HEK293 (cell line): ENCODE measurements around the gene B9D1.

Experiments used
- CTCF ChIA-PET: fragments of 350-600 bp; formaldehyde crosslinking; extraction: SDS; loops from one replicate; lab custom pipeline; 2021; ENCODE audit warnings: antibody characterized with exemption; lab: Yijun Ruan, JAX
- POLR2A ChIA-PET: fragments of 300-600 bp; formaldehyde crosslinking; extraction: SDS; loops from one replicate; lab custom pipeline; 2020; ENCODE audit warnings: antibody characterized with exemption, inconsistent platforms; lab: Yijun Ruan, JAX
- H3K27ac ChIP-seq: fragments of 200-500 bp; sonication (Bioruptor generic); 2 replicates; pipeline ENCODE4 v1.5.1; 2014; ENCODE audit warnings: low read depth, low read length, control low read depth, inconsistent platforms; ENCODE audit errors: extremely low read depth
- H3K36me3 ChIP-seq, 2 experiments: fragments of 200-500 bp in 1 of 2; sonication (Bioruptor generic) in 1 of 2; 1 replicate in 1 of 2; 2 replicates in 1 of 2; pipeline ENCODE4 v1.5.1; 2014 to 2017; ENCODE audit warnings: inconsistent platforms in 2 of 2, low read length in 2 of 2; ENCODE audit not compliant: control insufficient read depth in 2 of 2, insufficient read depth in 1 of 2
- H3K4me1 ChIP-seq: fragments of 200-500 bp; sonication (Bioruptor generic); 2 replicates; pipeline ENCODE4 v1.5.1; 2014; ENCODE audit warnings: mild to moderate bottlenecking, low read length, inconsistent platforms; ENCODE audit not compliant: control insufficient read depth, insufficient read depth
- H3K4me3 ChIP-seq: 2 replicates; pipeline ENCODE4 v1.5.1; 2011; ENCODE audit warnings: low read depth, mild to moderate bottlenecking, control low read depth, low read length, moderate library complexity
- H3K9me3 ChIP-seq: fragments of 200-500 bp; sonication (Bioruptor generic); 2 replicates; pipeline ENCODE4 v1.5.1; 2014; ENCODE audit warnings: low read depth, low read length, inconsistent platforms; ENCODE audit not compliant: control insufficient read depth, insufficient read depth
- FEZF1 ChIP-seq: fragments of 450-650 bp; formaldehyde crosslinking; IDR thresholded peaks from 2 replicates; pipeline ENCODE4 v1.5.1; 2016; ENCODE audit warnings: missing biosample characterization, missing genetic modification characterization
- GLIS1 ChIP-seq: fragments of 450-650 bp; formaldehyde crosslinking; IDR thresholded peaks from 2 replicates; pipeline ENCODE4 v1.5.1; 2016; ENCODE audit warnings: missing biosample characterization, missing genetic modification characterization
- SALL2 ChIP-seq: fragments of 450-650 bp; formaldehyde crosslinking; IDR thresholded peaks from 2 replicates; pipeline ENCODE4 v1.5.0; 2017; ENCODE audit warnings: missing biosample characterization, mild to moderate bottlenecking, missing genetic modification characterization, borderline replicate concordance
- SCRT2 ChIP-seq: fragments of 450-650 bp; formaldehyde crosslinking; IDR thresholded peaks from 2 replicates; pipeline ENCODE4 v1.5.1; 2016; ENCODE audit warnings: missing biosample characterization, missing genetic modification characterization
- ZBTB17 ChIP-seq: fragments of 450-650 bp; formaldehyde crosslinking; IDR thresholded peaks from 2 replicates; pipeline ENCODE4 v1.5.1; 2016; ENCODE audit warnings: missing biosample characterization, missing genetic modification characterization
- ZFP41 ChIP-seq: fragments of 450-650 bp; formaldehyde crosslinking; IDR thresholded peaks from 2 replicates; pipeline ENCODE4 v1.5.1; 2016; ENCODE audit warnings: missing biosample characterization, missing genetic modification characterization, borderline replicate concordance
- ZNF10 ChIP-seq: fragments of 450-650 bp; formaldehyde crosslinking; IDR thresholded peaks from 2 replicates; pipeline ENCODE4 v1.5.1; 2017; ENCODE audit warnings: missing biosample characterization, missing genetic modification characterization
- ZNF133 ChIP-seq: fragments of 450-650 bp; formaldehyde crosslinking; IDR thresholded peaks from 2 replicates; pipeline ENCODE4 v1.5.1; 2016; ENCODE audit warnings: missing biosample characterization, missing genetic modification characterization
- ZNF175 ChIP-seq: fragments of 450-650 bp; formaldehyde crosslinking; IDR thresholded peaks from 2 replicates; pipeline ENCODE4 v1.5.1; 2016; ENCODE audit warnings: missing biosample characterization, missing genetic modification characterization
- ZNF239 ChIP-seq: fragments of 450-650 bp; formaldehyde crosslinking; IDR thresholded peaks from 2 replicates; pipeline ENCODE4 v1.5.1; 2016; ENCODE audit warnings: missing biosample characterization, missing genetic modification characterization
- ZNF266 ChIP-seq: fragments of 450-650 bp; formaldehyde crosslinking; IDR thresholded peaks from 2 replicates; pipeline ENCODE4 v1.5.1; 2016; ENCODE audit warnings: missing biosample characterization, missing genetic modification characterization, low read depth
- ZNF274 ChIP-seq, 2 experiments: fragments of 200-500 bp in 1 of 2; fragments of 450-650 bp in 1 of 2; sonication (Bioruptor generic) in 1 of 2; formaldehyde crosslinking in 1 of 2; IDR thresholded peaks; 2 replicates each; pipeline versions ENCODE4 v1.5.1 to v1.6.1; 2014 to 2016; ENCODE audit warnings: borderline replicate concordance in 1 of 2, inconsistent platforms in 1 of 2, low read length in 1 of 2, missing biosample characterization in 1 of 2, missing genetic modification characterization in 1 of 2
- ZNF362 ChIP-seq: fragments of 450-650 bp; formaldehyde crosslinking; IDR thresholded peaks from 2 replicates; pipeline ENCODE4 v1.5.1; 2016; ENCODE audit warnings: missing biosample characterization, missing genetic modification characterization
- ZNF596 ChIP-seq: fragments of 450-650 bp; IDR thresholded peaks from 2 replicates; pipeline ENCODE4 v1.5.0; 2018; ENCODE audit warnings: missing biosample characterization, mild to moderate bottlenecking, missing genetic modification characterization, moderate library complexity
- ZSCAN16 ChIP-seq: fragments of 450-650 bp; formaldehyde crosslinking; IDR thresholded peaks from 2 replicates; pipeline ENCODE4 v1.5.1; 2016; ENCODE audit warnings: missing biosample characterization, missing genetic modification characterization
- ZXDB ChIP-seq: fragments of 450-650 bp; formaldehyde crosslinking; IDR thresholded peaks from 2 replicates; pipeline ENCODE4 v1.5.1; 2016; ENCODE audit warnings: missing biosample characterization, missing genetic modification characterization
- TF ChIP-seq, protein P1 (sequence below): fragments of 450-650 bp; formaldehyde crosslinking; IDR thresholded peaks from 2 replicates; pipeline ENCODE4 v1.5.1; 2017; ENCODE audit warnings: missing biosample characterization, missing genetic modification characterization
- TF ChIP-seq, protein P2 (sequence below): fragments of 450-650 bp; formaldehyde crosslinking; IDR thresholded peaks from 2 replicates; pipeline ENCODE4 v1.5.1; 2017; ENCODE audit warnings: missing biosample characterization, missing genetic modification characterization

Gene B9D1

DNA sequence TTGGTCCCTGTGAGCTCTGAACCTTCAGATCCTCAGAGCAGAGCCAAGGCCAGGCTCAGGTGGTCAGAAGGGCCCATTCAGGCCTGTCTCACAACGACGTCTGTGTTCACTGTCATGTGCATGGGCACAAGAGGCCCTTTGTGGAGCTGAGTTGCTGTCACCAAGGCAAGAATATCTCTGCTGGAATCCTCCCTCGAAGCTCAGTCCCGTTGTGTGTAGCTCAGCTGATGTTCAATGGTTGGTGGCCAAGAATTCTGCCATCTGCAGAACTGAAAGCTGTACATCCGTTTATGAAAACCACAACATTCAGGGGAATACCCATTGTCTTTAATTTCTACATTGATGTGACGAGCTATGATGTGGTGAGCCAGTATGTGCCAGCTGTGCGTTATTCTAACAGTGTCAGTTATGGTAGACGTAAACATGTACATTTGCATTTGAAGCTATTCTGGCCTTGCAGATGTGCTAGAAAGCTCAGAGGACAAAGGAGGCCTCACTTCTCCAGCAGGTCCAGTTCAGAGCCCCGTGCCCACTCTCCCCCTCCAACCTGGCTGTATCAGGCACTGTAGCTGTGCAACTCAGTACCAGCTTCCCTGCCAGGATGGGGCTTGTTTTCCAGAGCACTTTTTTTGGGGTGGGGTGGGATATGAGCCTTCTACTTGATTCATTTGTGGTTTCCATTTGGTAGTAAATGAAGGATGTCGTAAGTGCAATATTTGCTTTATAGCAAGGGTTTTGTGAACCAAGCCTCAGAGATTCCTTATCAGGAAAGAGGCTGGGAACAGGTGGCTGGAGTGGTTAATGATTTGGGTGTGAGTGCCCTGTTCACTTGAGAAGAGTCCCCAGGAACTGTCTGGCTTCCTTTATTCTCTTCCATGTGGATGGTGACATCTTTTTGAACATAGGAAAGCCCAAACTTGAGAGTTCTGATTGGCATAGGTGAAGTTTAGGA is 56.1 kb downstream of the B9D1 start:
- no peaks in the 10 kb centered on the region for H3K9me3 ChIP-seq
- H3K27ac ChIP-seq: no peak overlapping the region
- H3K36me3 ChIP-seq: peaks cover 5 to 22% of the 10 kb centered on the region in 2 experiments; a peak in 2 of 3 replicates
- no peaks in the 10 kb centered on the region for H3K4me1 ChIP-seq
- ChIA-PET POLR2A (interaction anchor here (0.6 to 1.1 kb wide), 2 partner anchors 37 to 704 kb away, joined by 3 to 5 read pairs; no protein-coding TSS in a partner anchor), CTCF (interaction anchor here (0.7 to 2.1 kb wide), 6 partner anchors 10 to 142 kb away, joined by 3 to 7 read pairs (median 3); no protein-coding TSS in a partner anchor)
- TF ChIP-seq ZNF133 (tag by site-specific recombination) (no peak), SCRT2 (peak; percentile 51; the same call in 1 of the 2 replicates), ZSCAN16 (tag by site-specific recombination) (peak; percentile 75; the same call in 1 of the 2 replicates)
- no peak overlapping the region for H3K4me3 ChIP-seq

DNA sequence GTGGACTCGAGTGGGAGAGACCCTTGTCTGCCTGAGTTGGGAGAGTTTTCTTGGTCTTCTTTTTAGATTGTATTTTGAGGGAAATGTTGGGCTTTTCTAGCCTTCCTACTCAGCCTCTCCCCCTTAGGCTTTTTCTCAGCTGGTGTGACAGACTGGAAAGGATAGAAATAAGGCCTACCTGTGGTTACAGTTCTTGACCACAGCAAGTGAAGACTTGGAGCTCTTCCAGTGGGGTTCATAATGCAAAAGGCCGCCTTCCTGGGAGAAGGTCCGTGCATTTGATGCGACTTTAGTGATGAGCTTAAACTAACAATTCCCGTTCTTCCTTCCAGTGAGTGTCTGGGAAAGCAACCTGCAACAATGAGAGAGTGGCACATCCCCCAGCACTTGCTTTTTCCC is 56.8 kb downstream of the B9D1 start:
- POLR2A ChIA-PET: interaction anchor here (1.1 kb wide), 1 partner anchor 38 kb away, joined by 3 read pairs; no protein-coding TSS in a partner anchor
- CTCF ChIA-PET: interaction anchor here (1.0 to 2.1 kb wide), 4 partner anchors 11 to 50 kb away, joined by 3 to 7 read pairs (median 4); no protein-coding TSS in a partner anchor
- no peak overlapping the region for H3K4me3 ChIP-seq
- TF ChIP-seq FEZF1 (tag by site-specific recombination) (no peak), ZNF133 (tag by site-specific recombination) (no peak), ZFP41 (tag by site-specific recombination) (no peak), GLIS1 (tag by site-specific recombination) (no peak), ZNF362 (tag by site-specific recombination) (no peak), SALL2 (tag by site-specific recombination) (no peak), ZNF10 (tag by site-specific recombination) (no peak), ZBTB17 (tag by site-specific recombination) (no peak), ZNF266 (tag by site-specific recombination) (no peak), ZNF596 (tag by site-specific recombination) (no peak), ZNF274 (IDR thresholded peaks at IDR 0.05; ENCODE audit: low read length) (no peak), ZNF274 (tag by site-specific recombination; IDR thresholded peaks at IDR 0.05; ENCODE audit: borderline replicate concordance) (no peak), ZXDB (no peak), ZNF239 (tag by site-specific recombination) (no peak), ZNF175 (tag by site-specific recombination) (no peak)
- TF ChIP-seq, protein P1, sequence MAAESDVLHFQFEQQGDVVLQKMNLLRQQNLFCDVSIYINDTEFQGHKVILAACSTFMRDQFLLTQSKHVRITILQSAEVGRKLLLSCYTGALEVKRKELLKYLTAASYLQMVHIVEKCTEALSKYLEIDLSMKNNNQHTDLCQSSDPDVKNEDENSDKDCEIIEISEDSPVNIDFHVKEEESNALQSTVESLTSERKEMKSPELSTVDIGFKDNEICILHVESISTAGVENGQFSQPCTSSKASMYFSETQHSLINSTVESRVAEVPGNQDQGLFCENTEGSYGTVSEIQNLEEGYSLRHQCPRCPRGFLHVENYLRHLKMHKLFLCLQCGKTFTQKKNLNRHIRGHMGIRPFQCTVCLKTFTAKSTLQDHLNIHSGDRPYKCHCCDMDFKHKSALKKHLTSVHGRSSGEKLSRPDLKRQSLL (tag by site-specific recombination): no peak
- TF ChIP-seq, protein P2, sequence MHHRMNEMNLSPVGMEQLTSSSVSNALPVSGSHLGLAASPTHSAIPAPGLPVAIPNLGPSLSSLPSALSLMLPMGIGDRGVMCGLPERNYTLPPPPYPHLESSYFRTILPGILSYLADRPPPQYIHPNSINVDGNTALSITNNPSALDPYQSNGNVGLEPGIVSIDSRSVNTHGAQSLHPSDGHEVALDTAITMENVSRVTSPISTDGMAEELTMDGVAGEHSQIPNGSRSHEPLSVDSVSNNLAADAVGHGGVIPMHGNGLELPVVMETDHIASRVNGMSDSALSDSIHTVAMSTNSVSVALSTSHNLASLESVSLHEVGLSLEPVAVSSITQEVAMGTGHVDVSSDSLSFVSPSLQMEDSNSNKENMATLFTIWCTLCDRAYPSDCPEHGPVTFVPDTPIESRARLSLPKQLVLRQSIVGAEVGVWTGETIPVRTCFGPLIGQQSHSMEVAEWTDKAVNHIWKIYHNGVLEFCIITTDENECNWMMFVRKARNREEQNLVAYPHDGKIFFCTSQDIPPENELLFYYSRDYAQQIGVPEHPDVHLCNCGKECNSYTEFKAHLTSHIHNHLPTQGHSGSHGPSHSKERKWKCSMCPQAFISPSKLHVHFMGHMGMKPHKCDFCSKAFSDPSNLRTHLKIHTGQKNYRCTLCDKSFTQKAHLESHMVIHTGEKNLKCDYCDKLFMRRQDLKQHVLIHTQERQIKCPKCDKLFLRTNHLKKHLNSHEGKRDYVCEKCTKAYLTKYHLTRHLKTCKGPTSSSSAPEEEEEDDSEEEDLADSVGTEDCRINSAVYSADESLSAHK: no peak
- H3K4me1 ChIP-seq: no peaks in the 10 kb centered on the region
- H3K27ac ChIP-seq: no peak overlapping the region
- peaks cover 5 to 19% of the 10 kb centered on the region in 2 experiments; a peak in 2 of 3 replicates for H3K36me3 ChIP-seq
- no peaks in the 10 kb centered on the region for H3K9me3 ChIP-seq
